Gastroesophageal sphincter (tissue), 4 donors: Measurements from ENCODE around the gene ROR2. TPM values are rescaled to one million over a fixed set of nuclear protein-coding genes. Genes with fewer than 3 reads are reported as not detected.

Experiments
- ATAC-seq: fragments of 150-250 bp; one replicate; pipeline ENCODE4 v1.9.1; 2016; ENCODE audit warnings: mild to moderate bottlenecking, moderate library complexity
- H3K27ac ChIP-seq, 4 donors: fragments of 200-600 bp; sonication (generic) in 3 of 4; 1 replicate in 3 of 4; 2 replicates in 1 of 4; pipeline ENCODE4 v1.5.1; 2016 to 2019
- H3K27me3 ChIP-seq: fragments of 200-600 bp; sonication (generic); one replicate; pipeline ENCODE4 v1.5.1; 2019
- H3K36me3 ChIP-seq, 2 donors: fragments of 200-600 bp; sonication (generic); one replicate each; pipeline ENCODE4 v1.5.1; 2019; ENCODE audit warnings: control low read depth in 1 of 2
- H3K4me1 ChIP-seq, 3 donors: fragments of 200-600 bp; sonication (generic); 1 replicate in 2 of 3; 2 replicates in 1 of 3; pipeline ENCODE4 v1.5.1; 2016 to 2019; ENCODE audit warnings: control low read depth in 2 of 3
- H3K4me3 ChIP-seq, 2 donors: fragments of 200-600 bp; sonication (generic); one replicate each; pipeline ENCODE4 v1.5.1; 2019; ENCODE audit warnings: mild to moderate bottlenecking in 1 of 2, moderate library complexity in 1 of 2
- H3K9me3 ChIP-seq, 3 donors: fragments of 200-600 bp; sonication (generic); one replicate each; pipeline ENCODE4 v1.5.1; 2017 to 2019; ENCODE audit warnings: control low read depth in 2 of 3
- EP300 ChIP-seq: sonication (generic); formaldehyde crosslinking; IDR thresholded peaks from one replicate; pipeline ENCODE4 v1.6.1; 2017; ENCODE audit warnings: antibody characterized with exemption, mild to moderate bottlenecking
- POLR2A ChIP-seq, 2 donors: fragments of 450-650 bp; IDR thresholded peaks; one replicate each; pipeline ENCODE4 v1.6.1; 2017; ENCODE audit warnings: antibody characterized with exemption in 2 of 2, mild to moderate bottlenecking in 2 of 2, moderate library complexity in 1 of 2
- POLR2AphosphoS5 ChIP-seq: sonication (generic); formaldehyde crosslinking; IDR thresholded peaks from one replicate; pipeline ENCODE4 v1.6.1; 2017; ENCODE audit warnings: antibody characterized with exemption
- WGBS, 2 donors: methylation state at CpG; one replicate each; pipeline ENCODE4 v1.1.5; 2018; ENCODE audit warnings: low coverage in 1 of 2; 5-methylcytosine and 5-hydroxymethylcytosine counted together
- small RNA-seq, 4 donors: library from RNA; depleted of rRNA; stranded (forward); fragments of <200 nt; gene quantifications; one replicate each; pipeline ENCODE3, GENCODE V24; 2016
- total RNA-seq, 4 donors: library from RNA; depleted of rRNA; stranded (reverse); fragments of >200 nt; gene quantifications; one replicate each; pipeline ENCODE4 v1.1.0, GENCODE V29; 2016
- TF ChIP-seq, protein P1 (sequence below), 4 experiments: fragments of 200-600 bp in 2 of 4; fragments of 450-650 bp in 2 of 4; sonication (generic) in 1 of 4; IDR thresholded peaks; one replicate each; pipeline ENCODE4 v1.5.1; 2017 to 2019; ENCODE audit warnings: antibody characterized with exemption in 4 of 4, mild to moderate bottlenecking in 2 of 4, moderate library complexity in 2 of 4

Gene ROR2
- total RNA-seq, 4 donors from 2014 or later, result 40.8 to 69.1 (median 63.2) TPM

DNA sequence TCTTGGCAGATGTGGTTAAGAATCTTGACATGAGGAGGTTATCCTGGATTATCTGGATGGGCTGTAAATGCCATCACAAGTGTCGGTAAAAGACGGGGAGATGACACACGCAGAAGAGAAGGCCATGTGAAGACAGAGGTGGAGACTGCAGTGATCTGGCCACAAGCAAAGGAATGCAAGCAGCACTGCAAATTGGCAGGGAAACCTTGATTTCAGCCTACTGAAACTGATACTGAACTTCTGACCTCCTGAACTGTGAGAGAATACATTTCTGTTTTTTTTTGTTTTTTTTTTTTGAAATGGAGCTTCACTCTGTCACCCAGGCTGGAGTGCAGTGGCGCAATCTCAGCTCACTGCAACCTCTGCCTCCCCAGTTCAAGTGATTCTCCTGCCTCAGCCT, 433.9 kb downstream of the ROR2 start:
- 98 to 100% methylated on average over 3 to 4 of the region's 4 CpGs for WGBS, 2 donors

DNA sequence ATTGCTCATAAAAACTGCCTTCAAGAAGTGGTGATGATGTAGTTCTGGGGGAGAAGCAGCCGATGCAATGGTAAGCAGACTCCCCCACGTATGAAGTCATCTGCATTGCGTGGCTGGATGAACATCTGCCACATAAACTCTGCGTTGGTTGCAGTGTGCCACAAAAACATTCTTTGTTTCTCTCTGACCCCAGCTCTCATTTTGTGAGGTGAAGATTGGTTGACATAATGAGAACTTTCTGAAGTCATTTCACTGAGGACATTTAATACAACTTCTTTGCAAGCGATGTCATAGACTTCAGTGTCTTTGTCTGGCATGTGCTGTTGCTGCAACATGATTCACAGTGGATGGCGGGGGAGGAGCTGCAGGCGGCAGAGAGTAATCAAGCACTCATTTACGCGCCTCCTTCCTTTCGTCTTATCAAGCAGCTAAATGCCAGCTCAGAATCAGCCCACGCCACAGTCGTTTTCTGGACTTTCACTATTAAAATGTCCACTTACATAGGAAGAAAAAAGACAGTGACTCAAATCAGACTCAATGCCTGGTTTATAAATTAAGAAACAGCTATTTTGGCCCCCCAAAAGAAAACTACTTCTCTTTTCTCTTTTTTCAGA, 434.8 kb downstream of the ROR2 start:
- Histone ChIP-seq H3K36me3 (no peaks in the 10 kb centered on the region), H3K4me3 (no peak overlapping the region), H3K27me3 (no peaks in the 10 kb centered on the region), H3K4me1 (no peaks in the 10 kb centered on the region), H3K27ac (no peak overlapping the region), H3K9me3 (no peaks in the 10 kb centered on the region)
- no peak for TF ChIP-seq POLR2AphosphoS5
- no peak for TF ChIP-seq EP300
- TF ChIP-seq POLR2A (IDR thresholded peaks at IDR 0.05), result no peak
- TF ChIP-seq, protein P1, sequence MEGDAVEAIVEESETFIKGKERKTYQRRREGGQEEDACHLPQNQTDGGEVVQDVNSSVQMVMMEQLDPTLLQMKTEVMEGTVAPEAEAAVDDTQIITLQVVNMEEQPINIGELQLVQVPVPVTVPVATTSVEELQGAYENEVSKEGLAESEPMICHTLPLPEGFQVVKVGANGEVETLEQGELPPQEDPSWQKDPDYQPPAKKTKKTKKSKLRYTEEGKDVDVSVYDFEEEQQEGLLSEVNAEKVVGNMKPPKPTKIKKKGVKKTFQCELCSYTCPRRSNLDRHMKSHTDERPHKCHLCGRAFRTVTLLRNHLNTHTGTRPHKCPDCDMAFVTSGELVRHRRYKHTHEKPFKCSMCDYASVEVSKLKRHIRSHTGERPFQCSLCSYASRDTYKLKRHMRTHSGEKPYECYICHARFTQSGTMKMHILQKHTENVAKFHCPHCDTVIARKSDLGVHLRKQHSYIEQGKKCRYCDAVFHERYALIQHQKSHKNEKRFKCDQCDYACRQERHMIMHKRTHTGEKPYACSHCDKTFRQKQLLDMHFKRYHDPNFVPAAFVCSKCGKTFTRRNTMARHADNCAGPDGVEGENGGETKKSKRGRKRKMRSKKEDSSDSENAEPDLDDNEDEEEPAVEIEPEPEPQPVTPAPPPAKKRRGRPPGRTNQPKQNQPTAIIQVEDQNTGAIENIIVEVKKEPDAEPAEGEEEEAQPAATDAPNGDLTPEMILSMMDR (IDR thresholded peaks at IDR 0.05), result no peak
- ATAC-seq, result no peak
- WGBS, 2 donors, result 40 to 57% methylated on average over 9 to 12 of the region's 12 CpGs

More for the DNA sequence above, 433.9 kb downstream of the ROR2 start:
- ATAC-seq, result no peak
- no peaks in the 10 kb centered on the region for H3K36me3 ChIP-seq
- H3K4me3 ChIP-seq, result no peak overlapping the region
- H3K27me3 ChIP-seq, result no peaks in the 10 kb centered on the region
- H3K4me1 ChIP-seq, result no peaks in the 10 kb centered on the region
- TF ChIP-seq, protein P1 (IDR thresholded peaks at IDR 0.05), result no peak
- no peak for TF ChIP-seq POLR2AphosphoS5
- no peak for TF ChIP-seq EP300
- no peak for TF ChIP-seq POLR2A (IDR thresholded peaks at IDR 0.05)
- no peaks in the 10 kb centered on the region for H3K9me3 ChIP-seq
- no peak overlapping the region for H3K27ac ChIP-seq

Small RNA genes lying within 50 kb of the gene (small RNA-seq; reads per million reads assigned to genes)
- 0 reads per million in 4 donors for gene MIR3910-1

Other genes with a start within 250 kb of the ROR2 start
- gene SPTLC1, start 165.2 kb upstream of the ROR2 start, total RNA-seq, result 10 to 100 TPM; 56.0 to 73.9 (median 64.0) TPM